Stimulated activated CD4-positive, alpha-beta T cell treated with anti-CD3 and anti-CD28 coated beads, TNF-alpha, amount 100 ng/mL, for 1 hour (primary cell): ENCODE data around the gene METTL23.
"Not testable (repeated sequence)": the region's sequence is repeated elsewhere in the genome, so short reads cannot be mapped to it uniquely, and the experiment has no call there.

Experiments used
- DNase-seq, 3 donors: peaks; one replicate each; pipeline ENCODE4 v3.0.0-alpha.2; 2020; ENCODE audit warnings: low read depth in 3 of 3, low spot score in 1 of 3

The METTL23 gene

GRCh38 chr17:76713765-76714164 lies 12.9 kb upstream of the METTL23 start:
- DNase-seq: no peak

- no peak for DNase-seq
Observed at GRCh38 chr17:76714336-76714735, 12.3 kb upstream of the METTL23 start.

- DNase-seq: peak; percentile 45 to 68 (median 56)
Observed at GRCh38 chr17:76714822-76715495, 11.7 kb upstream of the METTL23 start.

DNA sequence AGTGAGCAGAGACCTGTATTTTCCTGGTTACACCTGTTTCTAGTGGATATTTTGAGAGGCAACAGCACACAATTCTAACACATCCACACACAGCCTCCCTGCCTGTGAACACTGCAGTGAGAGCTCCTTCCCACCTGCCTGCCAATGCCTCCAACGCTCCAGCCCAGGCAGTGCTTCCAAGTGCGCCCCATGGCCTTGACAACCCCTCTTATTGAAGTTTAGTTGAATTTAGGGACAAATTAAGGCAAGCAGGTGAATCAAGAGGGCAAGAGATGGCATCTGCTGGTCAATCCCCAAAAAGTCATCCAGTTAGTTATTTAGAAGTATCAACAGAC lies 11.2 kb upstream of the METTL23 start:
- DNase-seq: no peak

GRCh38 chr17:76716146-76716838 lies 10.3 kb upstream of the METTL23 start:
- DNase-seq: peak in 1 of 3 donors; percentile 17

DNA sequence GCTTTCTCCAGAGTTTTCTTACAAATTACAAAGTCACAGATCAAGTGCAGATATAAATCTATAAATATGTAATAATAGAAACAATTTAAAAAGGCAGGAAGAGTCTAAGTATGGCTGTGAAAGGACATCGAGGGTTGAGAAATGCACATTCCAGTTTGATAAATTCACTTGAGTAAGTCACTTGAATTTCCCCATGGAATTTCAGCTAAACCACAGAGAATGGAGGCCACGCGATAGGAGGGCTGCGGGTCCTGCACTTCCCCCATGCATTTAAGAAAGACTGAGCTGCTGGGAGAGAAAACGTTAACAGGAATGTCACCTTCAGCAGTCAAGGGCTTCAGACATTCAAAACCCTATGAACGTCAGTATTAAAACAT lies 9.8 kb upstream of the METTL23 start:
- no peak for DNase-seq

DNA sequence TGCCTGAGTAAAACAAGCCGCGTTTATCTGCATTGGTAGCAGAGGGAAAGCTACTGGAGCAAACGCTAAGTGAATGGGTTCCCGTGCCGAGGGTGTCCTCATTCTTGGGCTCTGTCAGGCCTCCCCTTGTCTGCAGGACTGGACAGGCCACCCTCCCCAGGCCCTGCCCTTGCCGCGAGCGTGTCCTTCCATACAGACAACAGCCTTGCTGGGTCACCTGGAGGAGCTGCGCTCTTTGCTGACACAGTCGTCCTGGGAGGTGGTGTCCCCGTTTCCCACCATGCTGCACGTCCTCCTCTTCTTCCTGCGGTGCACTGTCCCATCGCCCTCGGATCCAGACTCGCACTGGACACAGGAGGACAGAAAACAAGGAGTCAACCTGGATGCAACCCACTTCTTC lies 8.1 kb upstream of the METTL23 start:
- no peak for DNase-seq

DNA sequence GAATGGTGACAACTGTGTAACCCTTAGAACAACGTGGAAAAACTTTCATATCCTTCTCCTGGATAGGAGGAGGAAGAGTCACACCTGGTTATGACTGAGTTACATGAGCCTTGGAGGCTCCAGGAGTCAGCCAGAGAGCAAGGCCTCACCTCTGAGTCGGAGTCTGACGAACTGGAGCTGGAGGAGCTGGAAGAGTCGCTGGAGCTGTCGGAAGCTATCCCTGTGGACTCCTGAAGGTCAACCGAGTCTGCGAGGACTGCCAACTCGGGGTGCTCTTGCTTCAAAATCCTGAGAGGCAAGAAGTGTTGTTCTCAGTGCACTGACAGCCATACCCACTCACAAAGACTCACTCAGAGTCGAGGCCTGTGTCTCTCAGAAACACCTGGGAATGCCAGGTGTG lies 6.4 kb upstream of the METTL23 start:
- DNase-seq: no peak

DNA sequence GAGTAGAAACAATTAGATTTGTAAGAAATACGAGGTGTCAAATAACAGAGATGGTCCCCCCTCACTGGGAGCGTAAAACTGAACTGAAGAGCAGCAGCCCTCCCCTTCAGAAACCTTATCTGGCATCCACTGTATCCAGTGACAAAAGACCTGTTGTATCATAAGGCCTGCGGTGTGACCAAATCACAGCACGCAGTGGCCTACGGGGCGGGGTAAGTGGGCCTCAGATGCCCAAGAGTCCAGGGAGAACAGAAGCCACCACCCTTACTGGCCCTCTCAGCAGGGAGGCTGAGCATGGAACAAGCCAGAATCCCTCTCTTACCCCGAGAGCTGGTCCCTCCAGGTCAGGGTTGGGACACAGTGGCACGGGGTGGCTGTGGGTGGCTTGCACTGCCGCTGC lies 5.7 kb upstream of the METTL23 start:
- no peak for DNase-seq

- DNase-seq: no peak
Observed at GRCh38 chr17:76721463-76721862, 5.2 kb upstream of the METTL23 start.

GRCh38 chr17:76722279-76722678 lies 4.4 kb upstream of the METTL23 start:
- DNase-seq: no peak

DNA sequence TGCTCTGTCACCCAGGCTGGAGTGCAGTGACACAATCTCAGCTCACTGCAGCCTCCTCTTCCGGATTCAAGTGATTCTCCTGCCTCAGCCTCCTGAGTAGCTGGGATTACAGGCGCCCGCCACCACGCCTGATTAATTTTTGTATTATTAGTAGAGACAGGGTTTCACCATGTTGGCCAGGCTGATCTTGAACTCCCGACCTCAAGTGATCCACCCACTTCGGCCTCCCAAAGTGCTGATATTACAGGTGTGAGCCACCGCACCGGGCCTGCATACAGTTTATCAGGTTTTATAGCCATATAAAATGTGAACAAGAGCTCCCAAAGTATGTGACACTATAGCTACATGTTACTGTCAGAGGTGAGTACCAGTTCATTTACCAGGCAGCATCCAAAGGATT lies 3.7 kb upstream of the METTL23 start:
- not testable (repeated sequence) for DNase-seq

DNA sequence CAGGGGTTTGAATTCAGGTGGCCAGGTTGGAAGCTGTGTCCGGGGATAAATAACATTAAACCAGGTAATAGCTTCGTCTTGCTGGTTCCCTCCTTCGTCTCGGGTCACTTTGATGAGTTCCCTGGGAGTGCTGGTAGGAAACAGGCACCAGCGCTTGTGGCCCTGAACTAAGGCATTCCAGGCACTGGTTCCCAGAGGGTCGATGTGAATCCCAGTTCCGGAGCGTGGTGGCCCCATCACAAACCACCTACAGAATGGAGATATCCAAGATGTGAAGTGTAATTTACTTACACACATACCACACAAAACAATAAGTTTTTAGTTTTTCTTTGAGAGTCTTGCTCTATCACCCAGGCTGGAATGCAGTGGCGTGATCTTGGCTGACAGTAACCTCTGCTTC lies 2.8 kb upstream of the METTL23 start:
- DNase-seq: no peak

DNA sequence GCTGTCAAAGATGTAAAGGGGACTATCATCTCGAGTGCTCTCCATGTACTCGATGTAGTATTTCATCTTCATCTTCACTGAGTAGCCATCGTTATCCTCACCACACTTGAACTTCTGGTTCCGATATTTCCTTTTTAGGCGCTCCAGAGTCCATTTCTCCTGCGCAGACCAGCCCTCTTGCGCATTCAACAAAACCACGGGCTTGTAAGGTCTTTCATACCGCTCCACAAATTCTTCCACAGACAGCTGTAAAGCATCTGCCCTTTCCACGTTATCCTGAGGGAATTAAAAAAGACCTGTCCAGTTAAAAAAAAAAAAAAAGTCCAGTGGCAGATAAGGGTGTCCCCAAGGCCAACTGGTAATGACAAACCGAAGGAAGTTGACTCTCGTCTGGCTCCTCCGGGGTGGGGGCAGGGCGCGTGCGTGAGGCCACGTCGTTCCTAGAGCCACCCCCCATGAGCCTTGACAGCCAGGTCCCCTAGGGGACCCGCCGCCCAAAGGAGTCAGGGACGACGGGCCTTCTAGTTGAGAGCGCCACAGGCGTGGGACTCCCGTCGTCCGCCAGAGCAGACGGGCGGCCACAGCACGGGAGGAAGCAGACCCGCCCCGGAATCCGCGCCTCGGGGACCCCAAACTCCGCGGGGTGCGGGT lies 934 bp upstream of the METTL23 start:
- DNase-seq: peak in 2 of 3 donors; percentile 25 to 60

DNA sequence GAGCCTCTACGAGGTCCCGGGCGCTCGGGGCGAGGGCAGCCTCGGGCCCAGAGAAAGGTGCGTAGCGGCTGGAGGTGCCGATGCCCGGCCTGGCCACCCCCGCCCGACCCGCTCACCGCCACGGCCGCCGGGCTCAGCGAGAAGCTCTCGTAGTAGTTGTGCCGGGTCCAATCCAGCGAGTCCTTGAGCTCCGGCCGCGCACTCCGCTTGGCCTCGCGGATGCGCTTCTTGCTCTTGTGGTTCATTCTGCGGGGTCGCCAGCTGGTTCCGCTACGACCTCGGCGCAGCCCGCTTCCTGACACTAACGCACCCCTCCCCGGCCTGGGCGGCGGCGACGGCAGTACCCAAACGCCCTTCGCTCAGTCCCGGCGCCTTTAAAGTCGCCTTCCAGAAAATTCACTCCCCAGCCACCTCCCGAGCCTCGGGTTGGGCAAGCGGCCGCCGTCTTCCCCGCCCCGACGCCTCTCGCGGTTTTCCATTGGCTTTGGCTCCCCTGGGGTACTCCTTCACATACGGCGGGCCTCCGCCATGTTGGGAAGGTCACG lies 336 bp upstream of the METTL23 start, which contains the start of gene JMJD6:
Gene JMJD6 (minus strand): TSS at position 376 of the 545 bp plus-strand sequence. CDS start 131 bp downstream, at position 245.
- peak; percentile 85 to 90 (median 90) for DNase-seq

GRCh38 chr17:76727745-76728456 lies 1.3 kb downstream of the METTL23 start:
- DNase-seq: no peak

- not testable (repeated sequence) for DNase-seq
Observed at GRCh38 chr17:76731800-76732733, 5.4 kb downstream of the METTL23 start.

- DNase-seq: no peak
Observed at GRCh38 chr17:76732734-76733617, 6.3 kb downstream of the METTL23 start.

GRCh38 chr17:76733618-76733957 lies 6.9 kb downstream of the METTL23 start:
- DNase-seq: no peak
